SU-DHL-6 (cell line): ENCODE measurements around the gene CHRNA4.

Source experiments
- H2AFZ ChIP-seq: fragments of 200-600 bp; sonication (generic); 2 replicates; pipeline ENCODE4 v1.6.1; 2014; ENCODE audit warnings: low read depth, mild to moderate bottlenecking, moderate library complexity, mixed read lengths, antibody characterized with exemption, low read length; ENCODE audit not compliant: severe bottlenecking
- H3F3A ChIP-seq: fragments of 200-600 bp; shearing (Covaris generic); 2 replicates; pipeline ENCODE4 v1.6.0; 2016; ENCODE audit warnings: antibody characterized with exemption, mild to moderate bottlenecking; ENCODE audit not compliant: insufficient read depth
- H3K27ac ChIP-seq: fragments of 200-600 bp; sonication (generic); 2 replicates; pipeline ENCODE4 v1.5.1; 2016; ENCODE audit warnings: low read depth, mild to moderate bottlenecking, low read length, moderate library complexity, mixed read lengths
- H3K27me3 ChIP-seq: fragments of 200-600 bp; sonication (generic), shearing (Covaris generic); 2 replicates; pipeline ENCODE4 v1.6.0; 2014; ENCODE audit warnings: mild to moderate bottlenecking, low read length
- H3K36me3 ChIP-seq: fragments of 200-600 bp; sonication (generic); 2 replicates; pipeline ENCODE4 v1.6.1; 2014; ENCODE audit warnings: mild to moderate bottlenecking, low read length, mixed read lengths
- H3K4me2 ChIP-seq: fragments of 300-600, 200-600 bp; shearing (Covaris generic), sonication (generic); 2 replicates; pipeline ENCODE4 v1.6.0; 2014; ENCODE audit warnings: low read length, low read depth, mild to moderate bottlenecking; ENCODE audit not compliant: poor library complexity, severe bottlenecking
- H3K4me3 ChIP-seq: fragments of 200-600 bp; sonication (generic); 2 replicates; pipeline ENCODE4 v1.5.1; 2014; ENCODE audit warnings: antibody characterized with exemption, low read length, mild to moderate bottlenecking, mixed read lengths; ENCODE audit not compliant: insufficient read depth, poor library complexity, severe bottlenecking
- H3K79me2 ChIP-seq: fragments of 200-600 bp; sonication (generic); 2 replicates; pipeline ENCODE4 v1.6.1; 2014; ENCODE audit warnings: mild to moderate bottlenecking, low read length, moderate library complexity; ENCODE audit not compliant: insufficient read depth
- H3K9ac ChIP-seq: fragments of 200-600 bp; sonication (generic); 2 replicates; pipeline ENCODE4 v1.7.0; 2014; ENCODE audit warnings: mild to moderate bottlenecking, low read length
- H3K9me2 ChIP-seq: fragments of 200-600 bp; sonication (generic); replicated peaks from 2 replicates; pipeline ENCODE4 v1.6.1; 2014; ENCODE audit warnings: low read length; ENCODE audit not compliant: insufficient read depth
- H3K9me3 ChIP-seq: fragments of 200-600 bp; sonication (generic); 2 replicates; pipeline ENCODE4 v1.6.1; 2014; ENCODE audit warnings: low read length, mixed read lengths; ENCODE audit not compliant: insufficient read depth
- H4K20me1 ChIP-seq: fragments of 200-600 bp; sonication (generic); 2 replicates; pipeline ENCODE4 v1.6.1; 2014; ENCODE audit warnings: low read depth, mild to moderate bottlenecking, antibody characterized with exemption, low read length, moderate library complexity, mixed read lengths
- EZH2phosphoT487 ChIP-seq: fragments of 200-600 bp; sonication (generic), shearing (Covaris generic); conservative IDR thresholded peaks from 2 replicates; pipeline ENCODE4 v1.6.1; 2018; ENCODE audit warnings: mild to moderate bottlenecking, antibody characterized with exemption, low read length, moderate library complexity, mixed read lengths
- TF ChIP-seq, protein P1 (sequence below): fragments of 200-600 bp; sonication (generic); IDR thresholded peaks from one replicate; pipeline ENCODE4 v1.5.1; 2017; ENCODE audit warnings: antibody characterized with exemption, mild to moderate bottlenecking, low read length, moderate library complexity; ENCODE audit not compliant: insufficient read depth, poor library complexity, severe bottlenecking

Gene CHRNA4

GRCh38 chr20:63360850-63361518 lies at the start of gene CHRNA4:
CHRNA4 (minus strand) TSS chr20:63361349; CDS start chr20:63361165, 184 bp downstream.
- H3K79me2 ChIP-seq, result no peaks in the 10 kb centered on the region
- no peaks in the 10 kb centered on the region for H3K9me2 ChIP-seq
- TF ChIP-seq, protein P1, sequence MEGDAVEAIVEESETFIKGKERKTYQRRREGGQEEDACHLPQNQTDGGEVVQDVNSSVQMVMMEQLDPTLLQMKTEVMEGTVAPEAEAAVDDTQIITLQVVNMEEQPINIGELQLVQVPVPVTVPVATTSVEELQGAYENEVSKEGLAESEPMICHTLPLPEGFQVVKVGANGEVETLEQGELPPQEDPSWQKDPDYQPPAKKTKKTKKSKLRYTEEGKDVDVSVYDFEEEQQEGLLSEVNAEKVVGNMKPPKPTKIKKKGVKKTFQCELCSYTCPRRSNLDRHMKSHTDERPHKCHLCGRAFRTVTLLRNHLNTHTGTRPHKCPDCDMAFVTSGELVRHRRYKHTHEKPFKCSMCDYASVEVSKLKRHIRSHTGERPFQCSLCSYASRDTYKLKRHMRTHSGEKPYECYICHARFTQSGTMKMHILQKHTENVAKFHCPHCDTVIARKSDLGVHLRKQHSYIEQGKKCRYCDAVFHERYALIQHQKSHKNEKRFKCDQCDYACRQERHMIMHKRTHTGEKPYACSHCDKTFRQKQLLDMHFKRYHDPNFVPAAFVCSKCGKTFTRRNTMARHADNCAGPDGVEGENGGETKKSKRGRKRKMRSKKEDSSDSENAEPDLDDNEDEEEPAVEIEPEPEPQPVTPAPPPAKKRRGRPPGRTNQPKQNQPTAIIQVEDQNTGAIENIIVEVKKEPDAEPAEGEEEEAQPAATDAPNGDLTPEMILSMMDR, result no peak
- no peak for TF ChIP-seq EZH2phosphoT487
- no peaks in the 10 kb centered on the region for H3K27me3 ChIP-seq
- no peak within 1 kb of the TSS for H3K9ac ChIP-seq
- no peak within 1 kb of the TSS for H2AFZ ChIP-seq
- H4K20me1 ChIP-seq, result no peaks in the 10 kb centered on the region
- H3K4me2 ChIP-seq, result no peak within 1 kb of the TSS
- H3F3A ChIP-seq, result no peaks in the 10 kb centered on the region
- no peaks in the 10 kb centered on the region for H3K9me3 ChIP-seq
- H3K4me3 ChIP-seq, result no peak within 1 kb of the TSS
- H3K27ac ChIP-seq, result no peak within 1 kb of the TSS
- H3K36me3 ChIP-seq, result no peaks in the 10 kb centered on the region

GRCh38 chr20:63409834-63410435 lies 48.8 kb upstream of the CHRNA4 start:
- no peaks in the 10 kb centered on the region for H3K36me3 ChIP-seq
- H3F3A ChIP-seq, result no peaks in the 10 kb centered on the region
- no peak for TF ChIP-seq EZH2phosphoT487
- TF ChIP-seq, protein P1, result no peak
- no peak overlapping the region for H3K4me3 ChIP-seq
- H3K4me2 ChIP-seq, result no peak overlapping the region
- no peaks in the 10 kb centered on the region for H3K9me2 ChIP-seq
- H3K9ac ChIP-seq, result no peak overlapping the region
- no peak overlapping the region for H2AFZ ChIP-seq
- no peak overlapping the region for H3K27ac ChIP-seq
- H3K27me3 ChIP-seq, result no peaks in the 10 kb centered on the region
- no peaks in the 10 kb centered on the region for H3K79me2 ChIP-seq
- no peaks in the 10 kb centered on the region for H3K9me3 ChIP-seq
- no peaks in the 10 kb centered on the region for H4K20me1 ChIP-seq

DNA sequence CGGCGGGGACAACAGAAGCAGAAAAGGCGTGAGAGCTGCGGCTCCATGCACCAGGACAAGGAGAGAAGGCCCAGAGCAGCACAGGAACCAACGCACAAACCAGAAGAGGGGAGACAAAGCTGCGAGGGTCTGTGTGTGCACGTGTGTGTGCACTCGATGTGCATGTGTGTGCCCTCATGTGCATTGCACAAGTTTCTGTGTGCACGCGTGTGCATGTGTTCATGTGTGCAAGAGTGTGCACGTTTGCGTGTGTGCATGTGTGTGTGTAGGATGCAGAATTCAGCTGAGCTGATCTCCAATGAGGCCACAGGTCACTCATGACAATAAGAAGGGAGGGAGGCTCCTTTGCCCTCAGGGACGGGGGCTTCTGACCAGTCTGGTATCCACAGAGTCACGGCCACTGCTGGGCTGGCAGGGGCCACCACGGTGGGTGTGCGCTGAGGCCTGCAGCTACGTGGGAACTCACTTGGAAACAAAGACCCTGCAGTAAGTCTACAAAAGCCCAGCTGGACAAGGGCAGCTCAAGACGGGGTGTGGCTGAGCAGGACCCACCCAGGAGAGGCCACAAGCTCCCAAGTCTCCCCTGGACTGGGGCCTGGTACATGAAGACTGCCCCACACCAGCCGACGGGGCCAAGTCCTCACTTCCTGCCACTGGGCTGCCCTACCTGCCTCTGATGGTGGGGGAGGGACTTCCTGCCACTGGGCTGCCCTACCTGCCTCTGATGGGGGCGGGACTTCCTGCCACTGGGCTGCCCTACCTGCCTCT lies 48.1 kb upstream of the CHRNA4 start:
- no peaks in the 10 kb centered on the region for H3K27me3 ChIP-seq
- H3K9me3 ChIP-seq, result no peaks in the 10 kb centered on the region
- H3K27ac ChIP-seq, result no peak overlapping the region
- H4K20me1 ChIP-seq, result no peaks in the 10 kb centered on the region
- no peak overlapping the region for H3K4me2 ChIP-seq
- H3F3A ChIP-seq, result no peaks in the 10 kb centered on the region
- no peak overlapping the region for H3K4me3 ChIP-seq
- no peak overlapping the region for H2AFZ ChIP-seq
- no peak for TF ChIP-seq EZH2phosphoT487
- TF ChIP-seq, protein P1, result no peak
- H3K36me3 ChIP-seq, result no peaks in the 10 kb centered on the region
- H3K79me2 ChIP-seq, result no peaks in the 10 kb centered on the region
- no peak overlapping the region for H3K9ac ChIP-seq
- no peaks in the 10 kb centered on the region for H3K9me2 ChIP-seq
